Uterus (tissue), 4 donors: ENCODE measurements around the gene ZNF627. TPM values are rescaled to one million over a fixed set of nuclear protein-coding genes. Genes with fewer than 3 reads are reported as not detected.

ENCODE experiments used
- DNase-seq, 2 donors: peaks; one replicate each; pipeline ENCODE4 v3.0.0-alpha.2; 2019 to 2020
- H3K27ac ChIP-seq, 2 donors: fragments of 200-600 bp; sonication (generic); 1 replicate in 1 of 2; 2 replicates in 1 of 2; pipeline ENCODE4 v1.5.1; 2016 to 2018
- H3K27me3 ChIP-seq, 2 donors: fragments of 200-600 bp; sonication (generic); one replicate each; pipeline ENCODE4 v1.5.1; 2018 to 2019; ENCODE audit warnings: control low read depth in 1 of 2
- H3K36me3 ChIP-seq, 2 donors: fragments of 200-600 bp; sonication (generic); one replicate each; pipeline ENCODE4 v1.5.1; 2019; ENCODE audit warnings: control low read depth in 1 of 2
- H3K4me1 ChIP-seq, 2 donors: fragments of 200-600 bp; sonication (generic); one replicate each; pipeline ENCODE4 v1.5.1; 2018 to 2019; ENCODE audit warnings: control low read depth in 1 of 2
- H3K4me3 ChIP-seq, 2 donors: fragments of 200-600 bp; sonication (generic); 1 replicate in 1 of 2; 2 replicates in 1 of 2; pipeline ENCODE4 v1.5.1; 2018 to 2019; ENCODE audit warnings: mild to moderate bottlenecking in 1 of 2
- H3K9me3 ChIP-seq, 2 donors: fragments of 200-600 bp; sonication (generic); one replicate each; pipeline ENCODE4 v1.5.1; 2019; ENCODE audit warnings: control low read depth in 1 of 2
- CTCF ChIP-seq, 4 experiments: fragments of 200-600 bp in 2 of 4; fragments of 450-650 bp in 2 of 4; sonication (generic) in 2 of 4; IDR thresholded peaks; one replicate each; pipeline ENCODE4 v1.5.1; 2016 to 2019; ENCODE audit warnings: antibody characterized with exemption in 4 of 4, mild to moderate bottlenecking in 2 of 4, moderate library complexity in 1 of 4
- POLR2A ChIP-seq, 2 donors: fragments of 450-650 bp; IDR thresholded peaks; one replicate each; pipeline ENCODE4 v1.6.1; 2016; ENCODE audit warnings: antibody characterized with exemption in 2 of 2, mild to moderate bottlenecking in 1 of 2, moderate library complexity in 1 of 2
- intact Hi-C: fragments of 100-400 bp; cut with DNase I; formaldehyde crosslinking; loops from one replicate; pipeline ENCODE4 v1.15.1; 2023; ENCODE audit warnings: low total_unique reads
- total RNA-seq, 4 donors: library from RNA; depleted of rRNA in 3 of 4; stranded (reverse); fragments of >200 nt in 3 of 4; gene quantifications; one replicate each; pipeline versions ENCODE4 v1.1.0 to v1.2.4, GENCODE V29; 2014 to 2023
- donor health status: DM: yes; HTN: yes; CAD: no.

The ZNF627 gene
- total RNA-seq, 4 donors from 2014 or later, result 20.6 to 70.6 (median 36.0) TPM

- Histone ChIP-seq H3K4me1 (no peaks in the 10 kb centered on the region), H3K9me3 (no peaks in the 10 kb centered on the region), H3K27ac (no peak overlapping the region), H3K4me3 (no peak overlapping the region), H3K27me3 (no peaks in the 10 kb centered on the region), H3K36me3 (no peaks in the 10 kb centered on the region)
- intact Hi-C loops, result no loop called here
- DNase-seq, result no peak
- TF ChIP-seq CTCF (IDR thresholded peaks at IDR 0.05) (no peak), POLR2A (IDR thresholded peaks at IDR 0.05) (no peak)
Measured at GRCh38 chr19:11663181-11663591, 65.9 kb downstream of the ZNF627 start.

Other genes with a start within 250 kb of the ZNF627 start
- 10 to 100 TPM in 3 of 4 donors, 1 to 10 TPM in 1; 4.1 to 71.7 (median 23.7) TPM for gene PLPPR2, start 242.1 kb upstream of the ZNF627 start, total RNA-seq
- gene SWSAP1, start 222.8 kb upstream of the ZNF627 start, total RNA-seq, result 1 to 10 TPM in 1 of 4 donors, under 1 TPM in 3; 0.48 to 3.5 (median 0.68) TPM
- gene EPOR, start 213.2 kb upstream of the ZNF627 start, total RNA-seq, result 1 to 10 TPM; 1.8 to 5.9 (median 4.1) TPM
- gene RGL3, start 178.2 kb upstream of the ZNF627 start, total RNA-seq, result 10 to 100 TPM in 3 of 4 donors, 1 to 10 TPM in 1; 1.0 to 19.0 (median 13.2) TPM
- gene ODAD3, start 162.4 kb upstream of the ZNF627 start, total RNA-seq, result 1 to 10 TPM in 1 of 4 donors, under 1 TPM in 1, not detected in 2; 0.48 to 4.4 TPM
- gene PRKCSH, start 161.8 kb upstream of the ZNF627 start, total RNA-seq, result 100 to 1,000 TPM in 3 of 4 donors, 10 to 100 TPM in 1; 65.3 to 228 (median 155) TPM
- 1 to 10 TPM in 1 of 4 donors, not detected in 3; 1.1 TPM for gene ELAVL3, start 116.4 kb upstream of the ZNF627 start, total RNA-seq
- 10 to 100 TPM in 1 of 4 donors, 1 to 10 TPM in 2, under 1 TPM in 1; 0.88 to 14.8 (median 6.3) TPM for gene ZNF653, start 91.6 kb upstream of the ZNF627 start, total RNA-seq
- 100 to 1,000 TPM in 1 of 4 donors, 10 to 100 TPM in 3; 44.6 to 138 (median 58.2) TPM for gene ECSIT, start 68.3 kb upstream of the ZNF627 start, total RNA-seq
- 1,000 to 10,000 TPM in 1 of 4 donors, 100 to 1,000 TPM in 3; 267 to 1,727 (median 599) TPM for gene CNN1, start 58.6 kb upstream of the ZNF627 start, total RNA-seq
- gene ELOF1, start 38.3 kb upstream of the ZNF627 start, total RNA-seq, result 10 to 100 TPM; 19.7 to 89.4 (median 38.9) TPM
- gene ACP5, start 19.8 kb upstream of the ZNF627 start, total RNA-seq, result 1 to 10 TPM; 2.5 to 7.7 (median 5.8) TPM
- gene ZNF823, start 141.5 kb downstream of the ZNF627 start, total RNA-seq, result 10 to 100 TPM in 3 of 4 donors, 1 to 10 TPM in 1; 3.2 to 24.1 (median 20.0) TPM
- gene ZNF441, start 169.5 kb downstream of the ZNF627 start, total RNA-seq, result 10 to 100 TPM in 3 of 4 donors, 1 to 10 TPM in 1; 8.5 to 25.6 (median 19.8) TPM
- gene ZNF491, start 201.0 kb downstream of the ZNF627 start, total RNA-seq, result 10 to 100 TPM in 1 of 4 donors, 1 to 10 TPM in 2, under 1 TPM in 1; 0.59 to 10.9 (median 4.2) TPM
- 100 to 1,000 TPM in 1 of 4 donors, 10 to 100 TPM in 3; 18.5 to 139 (median 23.0) TPM for gene ZNF440, start 216.8 kb downstream of the ZNF627 start, total RNA-seq